GM23338 (cell line): Measurements from ENCODE around the gene ACSL3. TPM values are rescaled to one million over a fixed set of nuclear protein-coding genes. Genes with fewer than 3 reads are reported as not detected.

ENCODE experiments used
- ATAC-seq: fragments of 200-7000 bp; cut with Tn5 transposase; 3 replicates; pipeline ENCODE4 v1.9.1; 2020
- DNase-seq: peaks from one replicate; pipeline ENCODE4 v3.0.0-alpha.2; 2015; ENCODE audit warnings: low spot score
- H2AFZ ChIP-seq: fragments of 200-600 bp; sonication (generic); 2 replicates; pipeline ENCODE4 v1.8.0; 2016; ENCODE audit warnings: antibody characterized with exemption, mild to moderate bottlenecking, moderate library complexity
- H3F3A ChIP-seq: fragments of 200-600 bp; sonication (generic); replicated peaks from 2 replicates; pipeline ENCODE4 v1.8.0; 2017; ENCODE audit warnings: antibody characterized with exemption, mixed run types, low read depth
- H3K27ac ChIP-seq: fragments of 200-600 bp; sonication (generic); 2 replicates; pipeline ENCODE4 v1.6.1; 2016; ENCODE audit warnings: low read depth
- H3K27me3 ChIP-seq: fragments of 200-600 bp; sonication (generic); 2 replicates; pipeline ENCODE4 v1.8.0; 2016; ENCODE audit warnings: mild to moderate bottlenecking, mixed run types, moderate library complexity; ENCODE audit not compliant: insufficient read depth
- H3K36me3 ChIP-seq: fragments of 200-600 bp; sonication (generic); 2 replicates; pipeline ENCODE4 v1.8.0; 2016; ENCODE audit warnings: mild to moderate bottlenecking; ENCODE audit not compliant: insufficient read depth
- H3K4me1 ChIP-seq: fragments of 200-600 bp; sonication (generic); 2 replicates; pipeline ENCODE4 v1.8.0; 2016; ENCODE audit warnings: mild to moderate bottlenecking, moderate library complexity; ENCODE audit not compliant: insufficient read depth
- H3K4me2 ChIP-seq: fragments of 200-600 bp; sonication (generic); 2 replicates; pipeline ENCODE4 v1.7.1; 2017; ENCODE audit warnings: mixed run types
- H3K4me3 ChIP-seq: fragments of 200-600 bp; sonication (generic); 2 replicates; pipeline ENCODE4 v1.6.1; 2016; ENCODE audit warnings: mixed run types
- H3K79me2 ChIP-seq: fragments of 200-600 bp; sonication (generic); replicated peaks from 2 replicates; pipeline ENCODE4 v1.8.0; 2017; ENCODE audit warnings: mild to moderate bottlenecking; ENCODE audit not compliant: insufficient read depth
- H3K9me2 ChIP-seq: fragments of 200-600 bp; sonication (generic); 2 replicates; pipeline ENCODE4 v1.8.0; 2017; ENCODE audit not compliant: insufficient read depth
- H4K20me1 ChIP-seq: fragments of 200-600 bp; sonication (generic); replicated peaks from 2 replicates; pipeline ENCODE4 v1.8.0; 2017; ENCODE audit warnings: mild to moderate bottlenecking; ENCODE audit not compliant: insufficient read depth
- H3K27ac Mint-ChIP-seq: 2 replicates; pipeline ENCODE4 v1.8.0; 2020; ENCODE audit warnings: inconsistent platforms, mild to moderate bottlenecking, moderate library complexity, mixed read lengths
- H3K27me3 Mint-ChIP-seq: 3 replicates; pipeline ENCODE4 v1.8.0; 2022; ENCODE audit warnings: low read depth, mild to moderate bottlenecking, moderate library complexity, mixed read lengths, inconsistent platforms; ENCODE audit not compliant: insufficient read depth, poor library complexity
- H3K36me3 Mint-ChIP-seq: 3 replicates; pipeline ENCODE4 v1.8.0; 2021; ENCODE audit warnings: low read depth, mild to moderate bottlenecking, inconsistent platforms, moderate library complexity, mixed read lengths
- H3K4me1 Mint-ChIP-seq: 3 replicates; pipeline ENCODE4 v1.8.0; 2020; ENCODE audit warnings: mild to moderate bottlenecking, inconsistent platforms, mixed read lengths
- H3K4me3 Mint-ChIP-seq: 3 replicates; pipeline ENCODE4 v1.8.0; 2021; ENCODE audit warnings: moderate library complexity, mild to moderate bottlenecking, inconsistent platforms, mixed read lengths
- H3K9me3 Mint-ChIP-seq: 3 replicates; pipeline ENCODE4 v1.8.0; 2020; ENCODE audit warnings: moderate library complexity, mild to moderate bottlenecking, inconsistent platforms, mixed read lengths
- EZH2 ChIP-seq: fragments of 200-600 bp; sonication (generic); IDR thresholded peaks from one replicate; pipeline ENCODE4 v1.8.0; 2017; ENCODE audit warnings: antibody characterized with exemption, mild to moderate bottlenecking, low read depth; ENCODE audit not compliant: unreplicated experiment
- JUNB ChIP-seq: IDR thresholded peaks from one replicate; pipeline ENCODE4 v1.6.1; 2016; ENCODE audit warnings: antibody characterized with exemption; ENCODE audit not compliant: unreplicated experiment
- POLR2AphosphoS5 ChIP-seq: IDR thresholded peaks from 2 replicates; pipeline ENCODE4 v1.6.1; 2016; ENCODE audit warnings: antibody characterized with exemption, low read depth
- STAT1 ChIP-seq: IDR thresholded peaks from one replicate; pipeline ENCODE4 v1.6.1; 2016; ENCODE audit warnings: antibody characterized with exemption; ENCODE audit not compliant: unreplicated experiment
- ZNF114 ChIP-seq: fragments of 250-450 bp; sonication (Bioruptor Pico); IDR thresholded peaks from 2 replicates; pipeline ENCODE4 v1.5.0; 2020; ENCODE audit warnings: mild to moderate bottlenecking, moderate library complexity
- ZNF331 ChIP-seq: fragments of 250-450 bp; sonication (Bioruptor Pico); IDR thresholded peaks from 2 replicates; pipeline ENCODE4 v1.5.0; 2020; ENCODE audit warnings: low read depth, mild to moderate bottlenecking, moderate library complexity
- ZNF462 ChIP-seq: fragments of 250-450 bp; sonication (Bioruptor Pico); IDR thresholded peaks from 2 replicates; pipeline ENCODE4 v1.5.0; 2020; ENCODE audit warnings: mild to moderate bottlenecking, moderate library complexity
- polyA plus RNA-seq: library from polyadenylated mRNA; unstranded; fragments of >200 nt; fragmentation: Nextera tagmentation; extraction: Ambion mirVana; gene quantifications from 2 replicates; pipeline ENCODE4 v1.2.1, GENCODE V29; 2016
- total RNA-seq: library from RNA; depleted of rRNA; stranded (reverse); fragments of >200 nt; shearing (Covaris generic); gene quantifications from 2 replicates; pipeline ENCODE4 v1.2.3, GENCODE V29; 2014
- TF ChIP-seq, protein P1 (sequence below): IDR thresholded peaks from 2 replicates; pipeline ENCODE4 v1.6.1; 2016; ENCODE audit warnings: antibody characterized with exemption

ACSL3 gene
- total and polyA plus RNA-seq, 2 experiments from 2014 or later: 55.3 to 130 TPM

DNA sequence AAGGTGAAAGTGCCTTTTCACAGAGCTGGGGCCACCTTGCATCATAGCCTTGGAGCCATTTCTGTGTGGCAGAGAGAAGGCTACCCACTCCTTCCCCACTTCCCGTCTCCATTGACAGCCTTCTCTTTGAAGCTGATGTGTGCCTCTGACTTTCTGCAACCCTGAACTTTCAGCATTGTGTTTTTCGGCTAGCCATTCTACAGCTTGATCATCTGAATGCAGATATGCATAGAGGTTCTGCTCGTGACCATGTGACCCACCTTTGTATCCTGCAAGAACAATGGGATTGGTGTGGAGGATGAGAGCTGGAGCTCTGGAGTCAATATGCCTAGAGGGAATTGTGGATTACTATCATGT lies 122.1 kb downstream of the ACSL3 start (continued):
- TF ChIP-seq ZNF462 (CRISPR knock-in tag) (no peak), ZNF331 (CRISPR knock-in tag) (no peak), POLR2AphosphoS5 (no peak), ZNF114 (CRISPR knock-in tag) (no peak)
- TF ChIP-seq, protein P1, sequence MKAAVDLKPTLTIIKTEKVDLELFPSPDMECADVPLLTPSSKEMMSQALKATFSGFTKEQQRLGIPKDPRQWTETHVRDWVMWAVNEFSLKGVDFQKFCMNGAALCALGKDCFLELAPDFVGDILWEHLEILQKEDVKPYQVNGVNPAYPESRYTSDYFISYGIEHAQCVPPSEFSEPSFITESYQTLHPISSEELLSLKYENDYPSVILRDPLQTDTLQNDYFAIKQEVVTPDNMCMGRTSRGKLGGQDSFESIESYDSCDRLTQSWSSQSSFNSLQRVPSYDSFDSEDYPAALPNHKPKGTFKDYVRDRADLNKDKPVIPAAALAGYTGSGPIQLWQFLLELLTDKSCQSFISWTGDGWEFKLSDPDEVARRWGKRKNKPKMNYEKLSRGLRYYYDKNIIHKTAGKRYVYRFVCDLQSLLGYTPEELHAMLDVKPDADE: no peak

DNA sequence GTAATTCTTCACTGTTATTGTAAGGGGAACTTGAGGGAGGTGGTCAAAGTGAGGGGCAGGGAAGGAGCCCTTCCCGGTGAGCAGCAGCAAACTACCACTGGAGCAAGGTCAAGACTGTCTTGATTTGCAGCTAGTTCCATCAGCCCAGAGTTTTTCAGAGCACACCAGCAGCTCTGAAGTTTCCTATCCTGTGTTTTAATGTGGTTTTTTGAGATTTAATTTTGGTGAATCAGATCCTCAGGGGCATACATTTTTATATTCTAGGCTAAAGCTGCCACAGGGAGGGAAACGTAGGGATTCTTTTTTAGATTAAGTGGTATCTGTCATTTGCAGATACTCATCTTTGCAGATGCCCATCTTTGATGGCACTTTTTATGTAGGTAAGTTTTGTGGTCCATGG lies 124.1 kb downstream of the ACSL3 start:
- no peak overlapping the region for H3K4me3 Mint-ChIP-seq
- ATAC-seq: no peak
- H3K36me3 Mint-ChIP-seq: peaks cover 33% of the 10 kb centered on the region
- H3K4me3 ChIP-seq: no peak overlapping the region
- H3K9me2 ChIP-seq: peaks cover 21% of the 10 kb centered on the region; the same call in 1 of the 2 replicates
- H2AFZ ChIP-seq: no peak overlapping the region
- DNase-seq: no peak
- H3K4me1 Mint-ChIP-seq: peaks cover 11% of the 10 kb centered on the region; the same call in 2 of the 3 replicates
- no peak overlapping the region for H3K27ac ChIP-seq
- no peaks in the 10 kb centered on the region for H4K20me1 ChIP-seq
- H3K36me3 ChIP-seq: no peaks in the 10 kb centered on the region; the same call in 1 of the 2 replicates
- peaks cover 7% of the 10 kb centered on the region; the same call in 1 of the 2 replicates for H3K4me1 ChIP-seq
- no peaks in the 10 kb centered on the region for H3F3A ChIP-seq
- H3K27ac Mint-ChIP-seq: no peak overlapping the region
- peaks cover 49% of the 10 kb centered on the region for H3K9me3 Mint-ChIP-seq
- H3K79me2 ChIP-seq: no peaks in the 10 kb centered on the region
- H3K27me3 ChIP-seq: no peaks in the 10 kb centered on the region
- peaks cover 12% of the 10 kb centered on the region for H3K27me3 Mint-ChIP-seq
- no peak overlapping the region for H3K4me2 ChIP-seq
- no peak for TF ChIP-seq STAT1
- no peak for TF ChIP-seq ZNF462 (CRISPR knock-in tag)
- no peak for TF ChIP-seq JUNB
- TF ChIP-seq POLR2AphosphoS5: no peak
- no peak for TF ChIP-seq EZH2
- TF ChIP-seq ZNF331 (CRISPR knock-in tag): no peak
